ENCODE data around the gene EPHB1. TPM values are rescaled to one million over a fixed set of nuclear protein-coding genes. Genes with fewer than 3 reads are reported as not detected.
A peak's percentile ranks its signal among the peaks of the same experiment; 100 is the strongest.

Gene EPHB1
- total RNA-seq, 2 donors from 2014 or later: 1.9 to 3.2 TPM

DNA sequence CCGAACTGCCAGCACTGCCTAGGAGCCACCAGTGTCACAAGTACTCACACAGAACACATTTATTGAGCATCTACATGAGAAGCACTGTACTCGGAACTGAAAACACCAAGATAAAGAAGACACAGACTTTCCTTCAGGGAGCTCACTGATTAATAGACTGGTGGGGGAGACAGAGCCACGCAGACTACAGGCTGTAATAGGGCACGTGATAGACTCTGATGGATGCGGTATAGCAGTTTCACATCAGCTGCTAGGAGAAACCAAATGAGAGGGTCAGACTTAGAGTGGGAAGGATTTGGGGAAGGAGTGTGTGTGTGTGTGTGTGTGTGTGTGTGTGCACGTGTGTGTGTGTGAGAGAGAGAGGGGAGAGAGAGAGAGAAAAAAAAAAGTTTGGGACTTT is 12.1 kb downstream of the EPHB1 start:
- no peaks in the 10 kb centered on the region for H3K9me3 ChIP-seq
- no peaks in the 10 kb centered on the region for H3K27me3 ChIP-seq
- H3K4me1 ChIP-seq: no peaks in the 10 kb centered on the region
- no peak overlapping the region for H3K4me3 ChIP-seq
- TF ChIP-seq, protein P1, sequence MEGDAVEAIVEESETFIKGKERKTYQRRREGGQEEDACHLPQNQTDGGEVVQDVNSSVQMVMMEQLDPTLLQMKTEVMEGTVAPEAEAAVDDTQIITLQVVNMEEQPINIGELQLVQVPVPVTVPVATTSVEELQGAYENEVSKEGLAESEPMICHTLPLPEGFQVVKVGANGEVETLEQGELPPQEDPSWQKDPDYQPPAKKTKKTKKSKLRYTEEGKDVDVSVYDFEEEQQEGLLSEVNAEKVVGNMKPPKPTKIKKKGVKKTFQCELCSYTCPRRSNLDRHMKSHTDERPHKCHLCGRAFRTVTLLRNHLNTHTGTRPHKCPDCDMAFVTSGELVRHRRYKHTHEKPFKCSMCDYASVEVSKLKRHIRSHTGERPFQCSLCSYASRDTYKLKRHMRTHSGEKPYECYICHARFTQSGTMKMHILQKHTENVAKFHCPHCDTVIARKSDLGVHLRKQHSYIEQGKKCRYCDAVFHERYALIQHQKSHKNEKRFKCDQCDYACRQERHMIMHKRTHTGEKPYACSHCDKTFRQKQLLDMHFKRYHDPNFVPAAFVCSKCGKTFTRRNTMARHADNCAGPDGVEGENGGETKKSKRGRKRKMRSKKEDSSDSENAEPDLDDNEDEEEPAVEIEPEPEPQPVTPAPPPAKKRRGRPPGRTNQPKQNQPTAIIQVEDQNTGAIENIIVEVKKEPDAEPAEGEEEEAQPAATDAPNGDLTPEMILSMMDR (IDR thresholded peaks at IDR 0.05): no peak
- DNase-seq (ENCODE audit: low spot score): peak; percentile 18
- no peaks in the 10 kb centered on the region for H3K36me3 ChIP-seq
- no peak overlapping the region for H3K27ac ChIP-seq

DNA sequence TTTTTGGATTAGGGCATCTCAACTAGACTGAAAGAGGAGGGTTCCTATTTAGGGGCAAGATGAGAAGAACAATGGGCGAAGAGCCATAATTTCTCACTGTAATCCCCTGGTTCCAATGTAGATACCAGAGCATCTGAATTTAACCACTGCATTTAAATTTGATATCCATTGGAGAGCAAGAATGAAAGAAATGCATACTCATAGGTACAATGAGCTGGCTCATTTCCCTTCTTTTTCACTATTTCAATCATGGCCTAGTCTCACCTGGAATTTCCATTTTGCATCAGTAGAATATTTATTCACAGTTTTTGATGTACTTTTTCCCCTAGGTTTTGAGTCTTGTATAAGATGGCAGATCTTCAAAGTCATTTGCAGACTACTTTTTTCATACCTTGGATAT is 13.8 kb downstream of the EPHB1 start:
- Histone ChIP-seq H3K36me3 (no peaks in the 10 kb centered on the region), H3K4me1 (no peaks in the 10 kb centered on the region), H3K27ac (no peak overlapping the region), H3K4me3 (no peak overlapping the region), H3K9me3 (no peaks in the 10 kb centered on the region), H3K27me3 (no peaks in the 10 kb centered on the region)
- TF ChIP-seq, protein P1 (IDR thresholded peaks at IDR 0.05): no peak
- DNase-seq (ENCODE audit: low spot score): no peak

DNA sequence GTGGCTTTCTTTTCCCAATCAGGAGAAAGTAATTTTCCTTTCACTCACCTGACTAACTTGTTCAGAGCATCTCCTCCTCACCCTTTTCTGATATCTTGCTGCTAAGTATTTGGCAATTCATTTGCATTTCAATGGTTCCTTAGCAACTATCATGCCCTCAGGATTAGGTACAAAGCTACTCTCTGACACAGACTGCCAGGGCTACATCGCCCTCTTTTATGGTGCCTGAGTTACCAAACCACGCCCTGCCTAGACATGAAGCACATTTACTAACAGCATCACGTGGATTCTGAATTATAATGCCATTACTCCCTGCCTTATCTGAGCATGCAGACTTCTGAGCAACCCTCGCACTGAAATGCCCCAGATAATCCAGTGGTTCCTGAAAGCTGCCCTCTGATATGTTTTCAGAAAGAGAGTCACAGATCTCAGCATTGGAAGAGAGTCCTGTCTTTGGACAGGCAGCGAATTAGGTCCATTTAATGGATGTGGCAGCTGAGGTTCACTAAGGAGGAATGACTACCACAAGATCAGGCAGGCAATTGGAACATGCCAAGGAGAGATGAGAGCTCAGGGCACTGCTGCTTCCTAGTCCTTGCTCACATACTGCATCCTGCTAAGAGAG is 14.5 kb downstream of the EPHB1 start:
- Histone ChIP-seq H3K4me1 (no peaks in the 10 kb centered on the region), H3K4me3 (no peak overlapping the region), H3K27ac (no peak overlapping the region), H3K36me3 (no peaks in the 10 kb centered on the region), H3K9me3 (no peaks in the 10 kb centered on the region), H3K27me3 (no peaks in the 10 kb centered on the region)
- no peak for DNase-seq (ENCODE audit: low spot score)
- TF ChIP-seq, protein P1 (IDR thresholded peaks at IDR 0.05): no peak

DNA sequence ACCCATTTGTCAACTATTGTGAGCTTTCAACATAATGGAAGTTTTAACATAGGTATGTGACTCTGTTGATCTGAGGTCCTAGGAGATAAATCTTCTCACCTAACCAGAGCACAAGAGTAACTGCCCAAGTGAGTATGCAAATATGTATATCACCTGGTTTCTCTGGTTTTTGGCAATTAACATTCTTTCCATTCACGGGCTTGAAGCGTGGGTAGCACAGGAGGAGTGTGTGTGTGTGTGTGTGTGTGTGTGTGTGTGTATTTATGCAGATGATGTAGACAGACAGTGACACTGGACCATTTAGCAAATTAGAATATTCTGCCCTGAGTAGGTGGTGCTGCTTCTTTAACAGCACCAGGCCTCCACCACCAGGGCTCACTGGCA is 15.0 kb downstream of the EPHB1 start:
- TF ChIP-seq, protein P1 (IDR thresholded peaks at IDR 0.05): no peak
- H3K4me3 ChIP-seq: no peak overlapping the region
- H3K27ac ChIP-seq: no peak overlapping the region
- H3K9me3 ChIP-seq: no peaks in the 10 kb centered on the region
- H3K4me1 ChIP-seq: no peaks in the 10 kb centered on the region
- H3K27me3 ChIP-seq: no peaks in the 10 kb centered on the region
- DNase-seq (ENCODE audit: low spot score): no peak
- H3K36me3 ChIP-seq: no peaks in the 10 kb centered on the region

DNA sequence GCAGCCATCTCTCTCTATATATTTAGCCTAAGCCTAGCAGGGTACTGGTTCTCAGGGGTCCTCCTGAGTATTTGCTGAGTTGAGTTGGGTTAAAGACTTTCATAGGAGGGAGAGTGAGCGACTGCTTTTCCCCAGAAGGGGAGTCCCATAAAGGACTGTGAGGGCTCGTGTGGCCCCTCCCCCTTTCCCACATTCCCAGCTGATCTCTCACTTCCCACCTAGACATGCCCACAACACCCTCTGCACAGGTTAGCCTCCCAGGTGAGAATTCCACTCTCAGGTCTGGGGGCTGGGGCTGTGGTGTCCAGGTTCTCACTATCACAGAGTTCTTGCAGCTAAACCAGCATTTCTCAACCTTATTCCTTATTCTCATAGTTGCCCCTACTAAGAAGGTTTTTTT is 15.8 kb downstream of the EPHB1 start:
- no peaks in the 10 kb centered on the region for H3K9me3 ChIP-seq
- TF ChIP-seq, protein P1 (IDR thresholded peaks at IDR 0.05): no peak
- H3K27ac ChIP-seq: no peak overlapping the region
- no peaks in the 10 kb centered on the region for H3K27me3 ChIP-seq
- H3K4me3 ChIP-seq: no peak overlapping the region
- H3K4me1 ChIP-seq: no peaks in the 10 kb centered on the region
- no peaks in the 10 kb centered on the region for H3K36me3 ChIP-seq
- no peak for DNase-seq (ENCODE audit: low spot score)

DNA sequence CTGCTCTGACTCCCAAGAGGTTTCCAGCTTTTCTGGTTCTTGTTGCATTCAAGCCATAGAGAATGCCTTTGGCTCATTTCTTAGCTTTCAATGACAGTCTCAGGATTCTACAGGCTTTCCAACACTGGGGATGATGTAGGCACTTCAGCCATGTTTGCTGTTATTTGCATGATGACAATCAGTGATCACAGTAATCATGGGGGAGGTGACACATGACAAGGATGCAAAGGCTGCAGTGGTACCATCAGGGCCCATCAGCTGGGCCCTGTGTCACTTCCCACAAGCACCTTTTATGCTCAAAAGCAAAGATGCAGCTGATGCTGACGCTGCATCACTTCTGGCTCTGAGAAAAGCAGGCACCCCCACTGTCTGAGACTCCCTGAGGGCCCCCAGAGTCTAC is 18.6 kb downstream of the EPHB1 start:
- H3K27me3 ChIP-seq: no peaks in the 10 kb centered on the region
- no peaks in the 10 kb centered on the region for H3K4me1 ChIP-seq
- no peak for DNase-seq (ENCODE audit: low spot score)
- H3K27ac ChIP-seq: no peak overlapping the region
- H3K9me3 ChIP-seq: no peaks in the 10 kb centered on the region
- no peak overlapping the region for H3K4me3 ChIP-seq
- TF ChIP-seq, protein P1 (IDR thresholded peaks at IDR 0.05): no peak
- H3K36me3 ChIP-seq: no peaks in the 10 kb centered on the region

Measured in right atrium auricular region (tissue), 2 donors.